Measurements from ENCODE around the gene GNAT1. TPM values are rescaled to one million over a fixed set of nuclear protein-coding genes. Genes with fewer than 3 reads are reported as not detected.
"Not testable (repeated sequence)": the region's sequence is repeated elsewhere in the genome, so short reads cannot be mapped to it uniquely, and the experiment has no call there.

GNAT1 gene
- total RNA-seq, 4 donors from 2014 or later = not detected

DNA sequence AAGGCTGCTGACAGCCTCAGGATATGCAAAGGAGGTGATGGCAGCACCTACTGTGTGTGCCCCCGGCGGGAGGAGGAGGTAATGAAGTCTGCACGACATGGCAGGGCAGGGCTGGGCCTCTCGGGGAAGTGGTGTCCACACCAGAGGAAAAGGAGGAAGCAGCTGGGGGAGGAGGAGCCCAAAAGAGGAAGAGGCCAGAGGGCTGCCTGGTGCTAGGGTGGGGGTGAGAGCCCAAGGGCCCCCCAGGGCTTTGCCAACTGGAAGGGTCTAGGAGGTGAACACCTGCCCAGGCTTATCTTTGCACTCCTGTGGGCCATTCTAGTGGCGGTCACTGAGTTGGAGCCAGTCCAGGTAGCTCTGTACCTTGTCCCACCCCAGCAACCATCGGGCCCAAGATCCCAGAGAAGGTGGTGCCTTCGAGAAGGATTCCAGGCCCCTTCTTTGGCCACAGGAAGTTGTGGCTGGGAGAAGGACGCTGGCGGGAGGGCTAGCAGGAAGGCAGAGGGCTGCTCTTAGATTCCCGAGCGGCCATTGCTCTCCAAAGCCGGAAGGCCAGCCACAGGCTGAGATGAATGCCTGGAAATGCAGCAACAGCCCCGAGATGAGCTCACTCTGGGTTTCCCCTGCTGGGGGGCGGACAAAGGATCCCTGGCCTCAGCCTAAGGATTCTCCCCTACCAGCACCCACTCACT lies 51.6 kb downstream of the GNAT1 start:
- Histone ChIP-seq H3K27ac (peak overlapping the region; percentile 66 to 95 (median 72)), H3K27me3 (no peaks in the 10 kb centered on the region), H3K4me1 (peaks cover 7 to 91% (median 79%) of the 10 kb centered on the region in 4 donors), H3K36me3 (peaks cover 0 to 2% (median 0%) of the 10 kb centered on the region in 3 donors), H3K4me3 (peak overlapping the region in 1 of 4 donors; percentile 19), H3K9me3 (no peaks in the 10 kb centered on the region)
- peak in 2 of 3 donors; percentile 91 for DNase-seq
- TF ChIP-seq POLR2A (IDR thresholded peaks at IDR 0.05) (no peak), CTCF (IDR thresholded peaks at IDR 0.05) (peak in 2 of 6 experiments; percentile 6 to 13)

DNA sequence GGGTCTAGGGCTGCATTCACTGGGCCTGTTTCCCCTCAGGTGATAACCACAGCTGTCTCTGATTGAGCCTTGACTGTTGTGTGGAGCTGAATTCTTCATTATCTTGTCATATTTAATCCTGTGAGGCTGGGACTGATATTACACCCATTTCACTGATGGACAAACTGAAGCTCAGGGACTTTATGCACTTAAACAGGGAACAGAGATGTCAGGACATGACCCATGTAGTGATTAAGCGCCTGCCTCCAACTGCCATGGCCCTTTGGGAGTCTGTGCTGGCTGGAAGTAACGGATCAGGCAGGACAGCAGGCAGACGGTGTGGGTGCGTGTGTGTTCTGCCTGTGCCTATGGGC lies 52.1 kb downstream of the GNAT1 start:
- no peak for DNase-seq
- Histone ChIP-seq H3K36me3 (peaks cover 0 to 2% (median 0%) of the 10 kb centered on the region in 3 donors), H3K4me1 (peaks cover 7 to 91% (median 78%) of the 10 kb centered on the region in 4 donors), H3K27me3 (no peaks in the 10 kb centered on the region), H3K9me3 (no peaks in the 10 kb centered on the region), H3K27ac (peak overlapping the region; percentile 66 to 95 (median 72)), H3K4me3 (peak overlapping the region in 1 of 4 donors; percentile 19)
- TF ChIP-seq CTCF (IDR thresholded peaks at IDR 0.05) (no peak), POLR2A (IDR thresholded peaks at IDR 0.05) (no peak)

GRCh38 chr3:50244813-50245212 lies 53.4 kb downstream of the GNAT1 start:
- H3K27ac ChIP-seq = peak overlapping the region; percentile 12 to 79 (median 54)
- H3K9me3 ChIP-seq, H3K27me3 ChIP-seq, DNase-seq, H3K36me3 ChIP-seq, H3K4me3 ChIP-seq: not testable (repeated sequence)
- peaks cover 3 to 91% (median 70%) of the 10 kb centered on the region in 4 donors for H3K4me1 ChIP-seq

DNA sequence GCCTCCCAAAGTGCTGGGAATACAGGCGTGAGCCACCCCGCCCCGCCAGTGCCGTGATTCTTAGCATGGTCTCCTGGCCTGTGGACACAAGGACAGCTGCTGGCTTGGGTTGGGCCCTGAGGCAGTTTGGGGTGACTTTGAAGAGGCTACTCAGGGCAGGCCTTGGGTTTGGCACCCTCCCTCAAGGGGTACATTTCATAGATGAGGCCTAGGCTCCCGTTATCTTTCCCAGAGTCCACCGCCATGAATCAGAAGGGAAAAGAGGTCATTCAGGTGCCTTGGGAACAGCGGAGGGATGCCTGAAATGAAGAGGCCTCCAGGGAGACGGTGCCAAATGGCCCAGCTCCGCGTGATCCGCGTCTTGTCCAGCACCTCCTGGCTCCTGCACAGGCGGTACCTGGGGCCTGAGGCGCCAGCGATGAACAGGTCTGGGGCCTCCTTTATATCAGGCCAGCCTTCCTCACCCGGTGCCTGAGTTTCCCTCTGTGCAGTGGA lies 53.9 kb downstream of the GNAT1 start:
- TF ChIP-seq POLR2A (IDR thresholded peaks at IDR 0.05) (no peak), CTCF (IDR thresholded peaks at IDR 0.05) (no peak)
- H3K27me3 ChIP-seq = no peaks in the 10 kb centered on the region
- peak overlapping the region in 2 of 4 donors; percentile 34 to 53 for H3K4me3 ChIP-seq
- no peaks in the 10 kb centered on the region for H3K9me3 ChIP-seq
- peak overlapping the region; percentile 73 to 86 (median 76) for H3K27ac ChIP-seq
- H3K4me1 ChIP-seq = peaks cover 3 to 91% (median 70%) of the 10 kb centered on the region in 4 donors
- no peaks in the 10 kb centered on the region for H3K36me3 ChIP-seq
- DNase-seq = no peak

- Histone ChIP-seq H3K4me3 (peak overlapping the region; percentile 34 to 61 (median 44)), H3K27ac (peak overlapping the region; percentile 73 to 86 (median 76)), H3K36me3 (no peaks in the 10 kb centered on the region), H3K4me1 (peaks cover 3 to 88% (median 64%) of the 10 kb centered on the region in 4 donors), H3K27me3 (no peaks in the 10 kb centered on the region), H3K9me3 (no peaks in the 10 kb centered on the region)
- peak; percentile 97 to 99 (median 98) for TF ChIP-seq CTCF (IDR thresholded peaks at IDR 0.05)
- TF ChIP-seq POLR2A (IDR thresholded peaks at IDR 0.05) = peak in 1 of 2 donors; percentile 37
- DNase-seq = peak; percentile 94 to 97 (median 97)
Observed at GRCh38 chr3:50245831-50246516, 54.6 kb downstream of the GNAT1 start.

- Histone ChIP-seq H3K27me3 (no peaks in the 10 kb centered on the region), H3K36me3 (no peaks in the 10 kb centered on the region), H3K27ac (peak overlapping the region; percentile 73 to 86 (median 76)), H3K4me3 (peak overlapping the region; percentile 34 to 61 (median 44)), H3K4me1 (peaks cover 3 to 85% (median 59%) of the 10 kb centered on the region in 4 donors), H3K9me3 (no peaks in the 10 kb centered on the region)
- no peak for TF ChIP-seq CTCF (IDR thresholded peaks at IDR 0.05)
- no peak for TF ChIP-seq POLR2A (IDR thresholded peaks at IDR 0.05)
- peak in 2 of 3 donors; percentile 70 to 82 for DNase-seq
Observed at GRCh38 chr3:50246517-50246954, 55.1 kb downstream of the GNAT1 start.
